H9 (cell line): Measurements from ENCODE around the gene NSUN2. TPM values are rescaled to one million over a fixed set of nuclear protein-coding genes. Genes with fewer than 3 reads are reported as not detected.

ENCODE experiments used
- DNase-seq: peaks from one replicate; pipeline ENCODE4 v3.0.0-alpha.2; 2017
- H2AFZ ChIP-seq: one replicate; pipeline ENCODE4 v1.6.1; 2013; ENCODE audit warnings: mild to moderate bottlenecking, low read length, control low read depth, moderate library complexity
- H2AK5ac ChIP-seq: 2 replicates; pipeline ENCODE4 v1.6.1; 2013; ENCODE audit warnings: low read length, control low read depth, mixed read lengths; ENCODE audit not compliant: insufficient read length
- H2BK120ac ChIP-seq: one replicate; pipeline ENCODE4 v1.6.1; 2013; ENCODE audit warnings: low read depth, mild to moderate bottlenecking, low read length, control low read depth, inconsistent platforms; ENCODE audit not compliant: poor library complexity, severe bottlenecking
- H2BK12ac ChIP-seq: 2 replicates; pipeline ENCODE4 v1.6.1; 2013; ENCODE audit warnings: low read length, control low read depth, mixed read lengths, low read depth; ENCODE audit not compliant: insufficient read length
- H2BK15ac ChIP-seq: 2 replicates; pipeline ENCODE4 v1.6.1; 2013; ENCODE audit warnings: low read depth, low read length, control low read depth
- H2BK20ac ChIP-seq: one replicate; pipeline ENCODE4 v1.6.1; 2013; ENCODE audit warnings: low read depth, mild to moderate bottlenecking, low read length, control low read depth, inconsistent platforms; ENCODE audit not compliant: poor library complexity, severe bottlenecking
- H2BK5ac ChIP-seq: 2 replicates; pipeline ENCODE4 v1.6.1; 2013; ENCODE audit warnings: low read length, control low read depth, mixed read lengths; ENCODE audit not compliant: insufficient read length
- H3K14ac ChIP-seq: 2 replicates; pipeline ENCODE4 v1.6.1; 2013; ENCODE audit warnings: low read length, control low read depth; ENCODE audit not compliant: insufficient read depth
- H3K18ac ChIP-seq: 2 replicates; pipeline ENCODE4 v1.6.1; 2013; ENCODE audit warnings: low read depth, mild to moderate bottlenecking, mixed read lengths, low read length, control low read depth; ENCODE audit not compliant: insufficient read length
- H3K23ac ChIP-seq: 2 replicates; pipeline ENCODE4 v1.6.1; 2013; ENCODE audit warnings: low read length, control low read depth, mixed read lengths, low read depth; ENCODE audit not compliant: insufficient read length
- H3K23me2 ChIP-seq: 2 replicates; pipeline ENCODE4 v1.6.1; 2013; ENCODE audit warnings: low read depth, mild to moderate bottlenecking, mixed read lengths, low read length, control low read depth; ENCODE audit not compliant: insufficient read length, poor library complexity, severe bottlenecking
- H3K27ac ChIP-seq: 2 replicates; pipeline ENCODE4 v1.5.1; 2013; ENCODE audit warnings: low read length, control low read depth, mixed read lengths, low read depth; ENCODE audit not compliant: insufficient read length
- H3K27me3 ChIP-seq: 2 replicates; pipeline ENCODE4 v1.6.1; 2013; ENCODE audit warnings: low read length, control low read depth, inconsistent platforms; ENCODE audit not compliant: insufficient read depth
- H3K4ac ChIP-seq: 2 replicates; pipeline ENCODE4 v1.6.1; 2013; ENCODE audit warnings: low read depth, mild to moderate bottlenecking, control low read depth, inconsistent platforms, low read length, moderate library complexity
- H3K4me1 ChIP-seq: 2 replicates; pipeline ENCODE4 v1.6.1; 2013; ENCODE audit warnings: low read length, control low read depth, inconsistent platforms; ENCODE audit not compliant: insufficient read depth
- H3K4me2 ChIP-seq: 2 replicates; pipeline ENCODE4 v1.6.1; 2013; ENCODE audit warnings: low read length, control low read depth, mixed read lengths; ENCODE audit not compliant: insufficient read length, insufficient read depth
- H3K56ac ChIP-seq: 2 replicates; pipeline ENCODE4 v1.6.1; 2013; ENCODE audit warnings: low read depth, mild to moderate bottlenecking, mixed read lengths, low read length, control low read depth; ENCODE audit not compliant: insufficient read length
- H3K79me1 ChIP-seq: 2 replicates; pipeline ENCODE4 v1.6.1; 2013; ENCODE audit warnings: low read depth, mild to moderate bottlenecking, moderate library complexity, low read length, control low read depth, inconsistent platforms; ENCODE audit not compliant: insufficient read depth, poor library complexity, severe bottlenecking
- H3K79me2 ChIP-seq: 2 replicates; pipeline ENCODE4 v1.6.1; 2013; ENCODE audit warnings: low read length, control low read depth, inconsistent platforms; ENCODE audit not compliant: insufficient read depth
- H3K9ac ChIP-seq: 2 replicates; pipeline ENCODE4 v1.6.1; 2013; ENCODE audit warnings: low read length, control low read depth, mixed read lengths; ENCODE audit not compliant: insufficient read length; ENCODE audit errors: extremely low read depth
- H3K9me3 ChIP-seq: one replicate; pipeline ENCODE4 v1.6.1; 2013; ENCODE audit warnings: low read depth, low read length, inconsistent platforms; ENCODE audit not compliant: control insufficient read depth
- H3T11ph ChIP-seq: one replicate; pipeline ENCODE4 v1.6.1; 2013; ENCODE audit warnings: mild to moderate bottlenecking, low read length, control low read depth, inconsistent platforms
- H4K20me1 ChIP-seq: one replicate; pipeline ENCODE4 v1.6.1; 2013; ENCODE audit not compliant: control insufficient read depth, insufficient read length, insufficient read depth
- H4K5ac ChIP-seq: 2 replicates; pipeline ENCODE4 v1.6.1; 2013; ENCODE audit warnings: low read depth, mild to moderate bottlenecking, mixed read lengths, low read length, control low read depth; ENCODE audit not compliant: insufficient read length
- H4K8ac ChIP-seq: replicated peaks from 2 replicates; pipeline ENCODE4 v1.6.1; 2013; ENCODE audit warnings: low read length, control low read depth, mixed read lengths, low read depth; ENCODE audit not compliant: insufficient read length
- H4K91ac ChIP-seq: 2 replicates; pipeline ENCODE4 v1.6.1; 2013; ENCODE audit warnings: low read depth, mild to moderate bottlenecking, moderate library complexity, mixed read lengths, low read length, control low read depth; ENCODE audit not compliant: insufficient read length
- H3K27ac Mint-ChIP-seq, 3 experiments: 2 replicates in 2 of 3; 3 replicates in 1 of 3; pipeline ENCODE4 v1.8.0; 2020 to 2021; ENCODE audit warnings: mixed read lengths in 3 of 3, mild to moderate bottlenecking in 1 of 3, moderate library complexity in 1 of 3
- H3K27me3 Mint-ChIP-seq: 2 replicates; pipeline ENCODE4 v1.8.0; 2021; ENCODE audit warnings: low read depth, mild to moderate bottlenecking, moderate library complexity, mixed read lengths
- H3K36me3 Mint-ChIP-seq, 3 experiments: 2 replicates in 2 of 3; 3 replicates in 1 of 3; pipeline ENCODE4 v1.8.0; 2020 to 2021; ENCODE audit warnings: low read depth in 3 of 3, mixed read lengths in 3 of 3; ENCODE audit not compliant: insufficient read depth in 1 of 3
- H3K4me1 Mint-ChIP-seq, 2 experiments: 2 replicates each; pipeline ENCODE4 v1.8.0; 2020; ENCODE audit warnings: mixed read lengths in 2 of 2
- H3K4me3 Mint-ChIP-seq, 2 experiments: 2 replicates in 1 of 2; 3 replicates in 1 of 2; pipeline ENCODE4 v1.8.0; 2020 to 2021; ENCODE audit warnings: mild to moderate bottlenecking in 2 of 2, mixed read lengths in 2 of 2, moderate library complexity in 1 of 2
- H3K9me3 Mint-ChIP-seq, 2 experiments: 2 replicates in 1 of 2; 3 replicates in 1 of 2; pipeline ENCODE4 v1.8.0; 2020; ENCODE audit warnings: mild to moderate bottlenecking in 2 of 2, mixed read lengths in 2 of 2, moderate library complexity in 1 of 2
- WGBS: extraction: QIAGEN DNeasy Blood & Tissue Kit; methylation state at CpG from one replicate; pipeline ENCODE4 v1.1.7; 2013; ENCODE audit warnings: missing lambda C conversion rate, low lambda C conversion rate, mixed read lengths; ENCODE audit not compliant: insufficient read length; ENCODE audit errors: extremely low coverage; 5-methylcytosine and 5-hydroxymethylcytosine counted together
- total RNA-seq: library from RNA; stranded (reverse); gene quantifications from 2 replicates; pipeline ENCODE4 v1.2.1, GENCODE V29; 2021
- TF ChIP-seq, protein P1 (sequence below): fragments of 200-600 bp; sonication (generic); conservative IDR thresholded peaks from 3 replicates; pipeline ENCODE4 v1.8.0; 2021; ENCODE audit warnings: antibody characterized with exemption, mild to moderate bottlenecking

Gene NSUN2
- total RNA-seq, 1 experiment from 2014 or later, result 115 TPM

GRCh38 chr5:6623228-6623627 is 9.6 kb downstream of the NSUN2 start:
- Histone ChIP-seq H3K14ac (no peak overlapping the region), H2BK5ac (no peak overlapping the region), H2BK120ac (no peak overlapping the region), H4K91ac (no peak overlapping the region), H2BK20ac (no peak overlapping the region), H3K23ac (no peak overlapping the region), H3K56ac (no peak overlapping the region), H3K4me1 (no peaks in the 10 kb centered on the region), H4K20me1 (no peaks in the 10 kb centered on the region), H3K9ac (no peak overlapping the region), H2BK12ac (no peak overlapping the region), H4K5ac (no peak overlapping the region), H3K4ac (no peak overlapping the region), H3K18ac (no peak overlapping the region), H2AK5ac (no peak overlapping the region), H3K27ac (no peak overlapping the region), H3K4me2 (no peak overlapping the region), H2AFZ (no peak overlapping the region), H3K9me3 (no peaks in the 10 kb centered on the region), H3K79me2 (no peaks in the 10 kb centered on the region; the same call in 1 of the 2 replicates), H3T11ph (no peak overlapping the region), H3K79me1 (peaks cover 12% of the 10 kb centered on the region), H3K23me2 (no peaks in the 10 kb centered on the region), H2BK15ac (no peak overlapping the region), H4K8ac (no peak overlapping the region), H3K27me3 (no peaks in the 10 kb centered on the region)
- H3K27ac Mint-ChIP-seq, result no peak overlapping the region
- no peaks in the 10 kb centered on the region for H3K9me3 Mint-ChIP-seq
- DNase-seq, result no peak
- no peaks in the 10 kb centered on the region for H3K4me1 Mint-ChIP-seq
- peaks cover 47 to 85% (median 71%) of the 10 kb centered on the region in 3 experiments; a peak in 6 of 7 replicates for H3K36me3 Mint-ChIP-seq
- H3K27me3 Mint-ChIP-seq, result no peaks in the 10 kb centered on the region
- TF ChIP-seq, protein P1, sequence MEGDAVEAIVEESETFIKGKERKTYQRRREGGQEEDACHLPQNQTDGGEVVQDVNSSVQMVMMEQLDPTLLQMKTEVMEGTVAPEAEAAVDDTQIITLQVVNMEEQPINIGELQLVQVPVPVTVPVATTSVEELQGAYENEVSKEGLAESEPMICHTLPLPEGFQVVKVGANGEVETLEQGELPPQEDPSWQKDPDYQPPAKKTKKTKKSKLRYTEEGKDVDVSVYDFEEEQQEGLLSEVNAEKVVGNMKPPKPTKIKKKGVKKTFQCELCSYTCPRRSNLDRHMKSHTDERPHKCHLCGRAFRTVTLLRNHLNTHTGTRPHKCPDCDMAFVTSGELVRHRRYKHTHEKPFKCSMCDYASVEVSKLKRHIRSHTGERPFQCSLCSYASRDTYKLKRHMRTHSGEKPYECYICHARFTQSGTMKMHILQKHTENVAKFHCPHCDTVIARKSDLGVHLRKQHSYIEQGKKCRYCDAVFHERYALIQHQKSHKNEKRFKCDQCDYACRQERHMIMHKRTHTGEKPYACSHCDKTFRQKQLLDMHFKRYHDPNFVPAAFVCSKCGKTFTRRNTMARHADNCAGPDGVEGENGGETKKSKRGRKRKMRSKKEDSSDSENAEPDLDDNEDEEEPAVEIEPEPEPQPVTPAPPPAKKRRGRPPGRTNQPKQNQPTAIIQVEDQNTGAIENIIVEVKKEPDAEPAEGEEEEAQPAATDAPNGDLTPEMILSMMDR, result no peak
- no CpG with 5 or more reads among the region's 4 CpGs for WGBS
- no peak overlapping the region for H3K4me3 Mint-ChIP-seq
